H9 (cell line): ENCODE measurements around the gene KLHL5. TPM values are rescaled to one million over a fixed set of nuclear protein-coding genes. Genes with fewer than 3 reads are reported as not detected.

Experiments
- DNase-seq: peaks from one replicate; pipeline ENCODE4 v3.0.0-alpha.2; 2017
- H2AFZ ChIP-seq: one replicate; pipeline ENCODE4 v1.6.1; 2013; ENCODE audit warnings: mild to moderate bottlenecking, low read length, control low read depth, moderate library complexity
- H2AK5ac ChIP-seq: 2 replicates; pipeline ENCODE4 v1.6.1; 2013; ENCODE audit warnings: low read length, control low read depth, mixed read lengths; ENCODE audit not compliant: insufficient read length
- H2BK120ac ChIP-seq: one replicate; pipeline ENCODE4 v1.6.1; 2013; ENCODE audit warnings: low read depth, mild to moderate bottlenecking, low read length, control low read depth, inconsistent platforms; ENCODE audit not compliant: poor library complexity, severe bottlenecking
- H2BK12ac ChIP-seq: 2 replicates; pipeline ENCODE4 v1.6.1; 2013; ENCODE audit warnings: low read length, control low read depth, mixed read lengths, low read depth; ENCODE audit not compliant: insufficient read length
- H2BK15ac ChIP-seq: 2 replicates; pipeline ENCODE4 v1.6.1; 2013; ENCODE audit warnings: low read depth, low read length, control low read depth
- H2BK20ac ChIP-seq: one replicate; pipeline ENCODE4 v1.6.1; 2013; ENCODE audit warnings: low read depth, mild to moderate bottlenecking, low read length, control low read depth, inconsistent platforms; ENCODE audit not compliant: poor library complexity, severe bottlenecking
- H2BK5ac ChIP-seq: 2 replicates; pipeline ENCODE4 v1.6.1; 2013; ENCODE audit warnings: low read length, control low read depth, mixed read lengths; ENCODE audit not compliant: insufficient read length
- H3K14ac ChIP-seq: 2 replicates; pipeline ENCODE4 v1.6.1; 2013; ENCODE audit warnings: low read length, control low read depth; ENCODE audit not compliant: insufficient read depth
- H3K18ac ChIP-seq: 2 replicates; pipeline ENCODE4 v1.6.1; 2013; ENCODE audit warnings: low read depth, mild to moderate bottlenecking, mixed read lengths, low read length, control low read depth; ENCODE audit not compliant: insufficient read length
- H3K23ac ChIP-seq: 2 replicates; pipeline ENCODE4 v1.6.1; 2013; ENCODE audit warnings: low read length, control low read depth, mixed read lengths, low read depth; ENCODE audit not compliant: insufficient read length
- H3K23me2 ChIP-seq: 2 replicates; pipeline ENCODE4 v1.6.1; 2013; ENCODE audit warnings: low read depth, mild to moderate bottlenecking, mixed read lengths, low read length, control low read depth; ENCODE audit not compliant: insufficient read length, poor library complexity, severe bottlenecking
- H3K27ac ChIP-seq: 2 replicates; pipeline ENCODE4 v1.5.1; 2013; ENCODE audit warnings: low read length, control low read depth, mixed read lengths, low read depth; ENCODE audit not compliant: insufficient read length
- H3K27me3 ChIP-seq: 2 replicates; pipeline ENCODE4 v1.6.1; 2013; ENCODE audit warnings: low read length, control low read depth, inconsistent platforms; ENCODE audit not compliant: insufficient read depth
- H3K4ac ChIP-seq: 2 replicates; pipeline ENCODE4 v1.6.1; 2013; ENCODE audit warnings: low read depth, mild to moderate bottlenecking, control low read depth, inconsistent platforms, low read length, moderate library complexity
- H3K4me1 ChIP-seq: 2 replicates; pipeline ENCODE4 v1.6.1; 2013; ENCODE audit warnings: low read length, control low read depth, inconsistent platforms; ENCODE audit not compliant: insufficient read depth
- H3K4me2 ChIP-seq: 2 replicates; pipeline ENCODE4 v1.6.1; 2013; ENCODE audit warnings: low read length, control low read depth, mixed read lengths; ENCODE audit not compliant: insufficient read length, insufficient read depth
- H3K56ac ChIP-seq: 2 replicates; pipeline ENCODE4 v1.6.1; 2013; ENCODE audit warnings: low read depth, mild to moderate bottlenecking, mixed read lengths, low read length, control low read depth; ENCODE audit not compliant: insufficient read length
- H3K79me1 ChIP-seq: 2 replicates; pipeline ENCODE4 v1.6.1; 2013; ENCODE audit warnings: low read depth, mild to moderate bottlenecking, moderate library complexity, low read length, control low read depth, inconsistent platforms; ENCODE audit not compliant: insufficient read depth, poor library complexity, severe bottlenecking
- H3K79me2 ChIP-seq: 2 replicates; pipeline ENCODE4 v1.6.1; 2013; ENCODE audit warnings: low read length, control low read depth, inconsistent platforms; ENCODE audit not compliant: insufficient read depth
- H3K9ac ChIP-seq: 2 replicates; pipeline ENCODE4 v1.6.1; 2013; ENCODE audit warnings: low read length, control low read depth, mixed read lengths; ENCODE audit not compliant: insufficient read length; ENCODE audit errors: extremely low read depth
- H3K9me3 ChIP-seq: one replicate; pipeline ENCODE4 v1.6.1; 2013; ENCODE audit warnings: low read depth, low read length, inconsistent platforms; ENCODE audit not compliant: control insufficient read depth
- H3T11ph ChIP-seq: one replicate; pipeline ENCODE4 v1.6.1; 2013; ENCODE audit warnings: mild to moderate bottlenecking, low read length, control low read depth, inconsistent platforms
- H4K20me1 ChIP-seq: one replicate; pipeline ENCODE4 v1.6.1; 2013; ENCODE audit not compliant: control insufficient read depth, insufficient read length, insufficient read depth
- H4K5ac ChIP-seq: 2 replicates; pipeline ENCODE4 v1.6.1; 2013; ENCODE audit warnings: low read depth, mild to moderate bottlenecking, mixed read lengths, low read length, control low read depth; ENCODE audit not compliant: insufficient read length
- H4K8ac ChIP-seq: replicated peaks from 2 replicates; pipeline ENCODE4 v1.6.1; 2013; ENCODE audit warnings: low read length, control low read depth, mixed read lengths, low read depth; ENCODE audit not compliant: insufficient read length
- H4K91ac ChIP-seq: 2 replicates; pipeline ENCODE4 v1.6.1; 2013; ENCODE audit warnings: low read depth, mild to moderate bottlenecking, moderate library complexity, mixed read lengths, low read length, control low read depth; ENCODE audit not compliant: insufficient read length
- H3K27ac Mint-ChIP-seq, 3 experiments: 2 replicates in 2 of 3; 3 replicates in 1 of 3; pipeline ENCODE4 v1.8.0; 2020 to 2021; ENCODE audit warnings: mixed read lengths in 3 of 3, mild to moderate bottlenecking in 1 of 3, moderate library complexity in 1 of 3
- H3K27me3 Mint-ChIP-seq: 2 replicates; pipeline ENCODE4 v1.8.0; 2021; ENCODE audit warnings: low read depth, mild to moderate bottlenecking, moderate library complexity, mixed read lengths
- H3K36me3 Mint-ChIP-seq, 3 experiments: 2 replicates in 2 of 3; 3 replicates in 1 of 3; pipeline ENCODE4 v1.8.0; 2020 to 2021; ENCODE audit warnings: low read depth in 3 of 3, mixed read lengths in 3 of 3; ENCODE audit not compliant: insufficient read depth in 1 of 3
- H3K4me1 Mint-ChIP-seq, 2 experiments: 2 replicates each; pipeline ENCODE4 v1.8.0; 2020; ENCODE audit warnings: mixed read lengths in 2 of 2
- H3K4me3 Mint-ChIP-seq, 2 experiments: 2 replicates in 1 of 2; 3 replicates in 1 of 2; pipeline ENCODE4 v1.8.0; 2020 to 2021; ENCODE audit warnings: mild to moderate bottlenecking in 2 of 2, mixed read lengths in 2 of 2, moderate library complexity in 1 of 2
- H3K9me3 Mint-ChIP-seq, 2 experiments: 2 replicates in 1 of 2; 3 replicates in 1 of 2; pipeline ENCODE4 v1.8.0; 2020; ENCODE audit warnings: mild to moderate bottlenecking in 2 of 2, mixed read lengths in 2 of 2, moderate library complexity in 1 of 2
- WGBS: extraction: QIAGEN DNeasy Blood & Tissue Kit; methylation state at CpG from one replicate; pipeline ENCODE4 v1.1.7; 2013; ENCODE audit warnings: missing lambda C conversion rate, low lambda C conversion rate, mixed read lengths; ENCODE audit not compliant: insufficient read length; ENCODE audit errors: extremely low coverage; 5-methylcytosine and 5-hydroxymethylcytosine counted together
- total RNA-seq: library from RNA; stranded (reverse); gene quantifications from 2 replicates; pipeline ENCODE4 v1.2.1, GENCODE V29; 2021
- TF ChIP-seq, protein P1 (sequence below): fragments of 200-600 bp; sonication (generic); conservative IDR thresholded peaks from 3 replicates; pipeline ENCODE4 v1.8.0; 2021; ENCODE audit warnings: antibody characterized with exemption, mild to moderate bottlenecking

Gene KLHL5
- total RNA-seq, 1 experiment from 2014 or later, result 16.8 TPM

DNA sequence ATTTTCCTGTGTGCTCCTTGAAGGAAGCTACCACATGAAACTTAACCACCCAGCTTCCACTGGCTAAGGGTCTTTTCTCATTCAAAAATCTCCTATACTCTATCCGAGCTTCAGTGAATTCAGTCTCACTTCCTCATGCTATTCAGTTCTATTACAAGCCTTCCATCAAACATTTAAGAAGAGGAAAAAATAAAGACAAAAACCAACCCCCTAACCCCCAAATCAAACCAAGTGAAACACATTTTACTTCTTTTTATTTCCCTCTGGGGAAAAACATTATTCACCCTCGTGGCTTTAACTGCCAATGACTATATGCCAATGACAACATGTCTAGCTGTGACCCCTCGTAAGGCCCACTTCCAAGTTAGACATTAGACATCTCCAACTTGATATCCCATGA, 104.1 kb downstream of the KLHL5 start:
- Histone ChIP-seq H3K4me2 (no peak overlapping the region), H3K9me3 (no peaks in the 10 kb centered on the region), H3K9ac (no peak overlapping the region), H3T11ph (no peak overlapping the region), H3K79me2 (no peaks in the 10 kb centered on the region), H3K4ac (no peak overlapping the region), H2BK15ac (no peak overlapping the region), H3K23me2 (no peaks in the 10 kb centered on the region), H4K91ac (no peak overlapping the region), H3K14ac (no peak overlapping the region), H4K5ac (no peak overlapping the region), H3K27me3 (no peaks in the 10 kb centered on the region), H2AK5ac (no peak overlapping the region), H3K56ac (no peak overlapping the region), H2BK20ac (no peak overlapping the region), H3K27ac (no peak overlapping the region), H4K20me1 (no peaks in the 10 kb centered on the region), H3K18ac (no peak overlapping the region), H3K79me1 (no peaks in the 10 kb centered on the region), H2BK5ac (no peak overlapping the region), H2BK120ac (no peak overlapping the region), H3K23ac (no peak overlapping the region), H3K4me1 (no peaks in the 10 kb centered on the region; the same call in 1 of the 2 replicates), H2AFZ (no peak overlapping the region), H4K8ac (no peak overlapping the region), H2BK12ac (no peak overlapping the region)
- Mint-ChIP-seq H3K36me3 (no peaks in the 10 kb centered on the region), H3K4me3 (no peak overlapping the region), H3K9me3 (no peaks in the 10 kb centered on the region), H3K4me1 (peaks cover 10 to 11% of the 10 kb centered on the region in 2 experiments), H3K27me3 (no peaks in the 10 kb centered on the region), H3K27ac (no peak overlapping the region)
- WGBS, result no CpG with 5 or more reads among the region's 3 CpGs
- DNase-seq, result no peak
- TF ChIP-seq, protein P1, sequence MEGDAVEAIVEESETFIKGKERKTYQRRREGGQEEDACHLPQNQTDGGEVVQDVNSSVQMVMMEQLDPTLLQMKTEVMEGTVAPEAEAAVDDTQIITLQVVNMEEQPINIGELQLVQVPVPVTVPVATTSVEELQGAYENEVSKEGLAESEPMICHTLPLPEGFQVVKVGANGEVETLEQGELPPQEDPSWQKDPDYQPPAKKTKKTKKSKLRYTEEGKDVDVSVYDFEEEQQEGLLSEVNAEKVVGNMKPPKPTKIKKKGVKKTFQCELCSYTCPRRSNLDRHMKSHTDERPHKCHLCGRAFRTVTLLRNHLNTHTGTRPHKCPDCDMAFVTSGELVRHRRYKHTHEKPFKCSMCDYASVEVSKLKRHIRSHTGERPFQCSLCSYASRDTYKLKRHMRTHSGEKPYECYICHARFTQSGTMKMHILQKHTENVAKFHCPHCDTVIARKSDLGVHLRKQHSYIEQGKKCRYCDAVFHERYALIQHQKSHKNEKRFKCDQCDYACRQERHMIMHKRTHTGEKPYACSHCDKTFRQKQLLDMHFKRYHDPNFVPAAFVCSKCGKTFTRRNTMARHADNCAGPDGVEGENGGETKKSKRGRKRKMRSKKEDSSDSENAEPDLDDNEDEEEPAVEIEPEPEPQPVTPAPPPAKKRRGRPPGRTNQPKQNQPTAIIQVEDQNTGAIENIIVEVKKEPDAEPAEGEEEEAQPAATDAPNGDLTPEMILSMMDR, result no peak
